ENCODE data around the gene MYBPC2.

MYBPC2 gene

DNA sequence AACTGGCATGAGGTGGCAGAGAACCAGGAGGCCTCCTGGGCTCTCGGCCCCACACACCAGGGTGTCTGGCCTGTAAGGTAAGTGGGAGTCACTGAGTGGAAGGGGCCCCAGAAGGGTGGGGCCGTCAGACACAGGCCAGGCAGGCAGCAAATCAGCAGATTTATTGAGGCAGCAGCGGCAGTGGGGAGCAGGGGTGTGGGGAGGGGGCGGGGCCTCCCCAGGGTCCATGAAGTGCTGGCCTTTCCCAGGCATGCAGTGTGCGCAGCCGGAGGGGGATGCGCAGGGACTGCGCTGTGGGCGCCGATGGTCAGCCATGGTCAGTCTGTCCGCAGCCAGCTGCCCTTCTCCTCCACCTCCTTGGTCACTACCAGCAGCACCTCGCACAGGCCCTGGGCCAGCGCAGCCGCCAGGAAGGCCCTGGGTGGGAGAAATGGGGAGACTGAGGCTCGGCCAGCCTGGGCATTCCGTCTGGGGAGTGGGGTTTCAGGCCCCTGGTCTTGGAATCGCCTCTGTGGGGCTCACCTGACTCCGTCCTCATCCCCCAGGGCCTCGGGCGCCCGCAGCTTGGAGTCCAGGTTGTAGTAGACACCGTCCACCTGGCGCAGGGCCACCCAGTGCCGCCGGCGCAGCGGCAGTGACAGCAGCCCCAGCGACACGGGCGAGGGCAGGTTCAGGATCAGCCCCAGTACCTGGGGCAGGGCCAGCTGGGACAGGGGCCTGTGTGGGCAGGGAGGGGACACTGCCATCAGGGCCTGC lies 73.3 kb downstream of the MYBPC2 start:
- DNase-seq = no peak

DNA sequence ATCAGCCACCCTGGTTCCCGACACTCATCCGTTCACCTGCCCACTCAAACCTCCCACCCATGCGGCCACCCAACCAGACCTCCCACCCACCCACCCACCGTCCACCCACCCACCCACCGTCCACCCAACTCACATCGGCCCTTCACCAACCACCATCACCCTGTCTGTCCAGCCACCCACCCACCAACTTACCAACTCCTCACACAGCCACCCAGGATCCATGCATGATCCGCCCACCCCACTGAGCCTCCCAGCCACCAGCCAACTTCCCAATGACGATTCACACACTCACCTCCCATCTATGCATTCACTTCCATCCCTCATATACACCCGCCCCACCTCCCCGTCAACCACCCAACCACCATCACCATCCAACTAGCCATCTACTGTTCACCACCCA lies 74.0 kb downstream of the MYBPC2 start:
- no peak for DNase-seq

DNA sequence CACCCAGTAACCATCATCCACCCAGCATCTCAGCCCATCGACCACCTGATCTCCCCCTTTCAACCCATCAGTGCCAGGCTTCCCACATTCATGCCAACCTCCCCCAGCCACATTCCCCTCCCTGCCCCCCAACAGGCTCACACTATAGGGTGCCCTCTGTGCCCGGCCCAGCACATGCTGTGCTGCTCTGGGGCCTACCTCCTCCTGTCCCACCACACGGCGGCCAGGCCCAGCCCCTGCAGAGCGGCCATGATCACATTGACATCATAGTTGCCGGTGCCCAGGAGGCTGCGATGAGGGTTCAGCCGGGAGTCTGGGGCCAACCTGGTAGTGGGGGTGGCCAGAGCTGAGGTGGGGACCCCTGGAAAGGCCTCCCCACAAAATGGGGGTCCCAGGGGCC lies 74.7 kb downstream of the MYBPC2 start:
- no peak for DNase-seq

DNA sequence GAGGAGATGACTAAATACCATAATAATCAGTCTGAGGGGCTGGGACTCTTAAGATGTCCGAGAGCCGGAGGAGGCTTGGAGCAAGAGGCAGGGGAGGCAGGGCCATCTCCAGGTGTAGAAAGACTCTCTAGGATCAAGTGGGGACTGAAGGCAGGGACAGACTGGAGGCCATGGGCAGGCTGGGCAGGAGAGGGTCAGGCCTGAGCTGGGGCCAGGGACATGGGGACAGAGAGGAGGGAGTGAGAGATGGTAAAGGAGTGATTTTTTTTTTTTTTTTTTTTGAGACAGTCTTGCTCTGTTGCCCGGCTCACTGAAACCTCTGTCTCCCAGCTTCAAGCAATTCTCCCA lies 76.1 kb downstream of the MYBPC2 start:
- DNase-seq = no peak

DNA sequence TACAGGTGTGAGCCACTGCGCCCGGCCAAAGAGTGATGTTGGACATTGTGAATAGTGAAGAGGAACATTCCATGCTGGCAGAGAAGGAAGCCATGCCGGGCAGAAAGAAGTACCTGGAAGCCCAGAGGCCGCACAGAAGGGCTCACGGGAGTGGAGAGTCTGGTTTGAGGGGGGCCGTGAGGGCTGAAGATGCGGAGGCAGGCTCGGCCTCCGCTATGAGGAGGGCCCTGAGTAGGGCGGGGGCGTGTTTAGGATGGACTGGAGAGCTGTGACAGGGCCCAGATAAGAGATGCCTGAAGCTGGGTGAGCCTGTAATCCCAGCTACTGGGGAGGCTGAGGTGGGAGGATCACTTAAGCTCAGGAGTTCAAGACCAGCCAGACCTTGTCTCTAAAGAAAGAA lies 76.7 kb downstream of the MYBPC2 start:
- DNase-seq = no peak

DNA sequence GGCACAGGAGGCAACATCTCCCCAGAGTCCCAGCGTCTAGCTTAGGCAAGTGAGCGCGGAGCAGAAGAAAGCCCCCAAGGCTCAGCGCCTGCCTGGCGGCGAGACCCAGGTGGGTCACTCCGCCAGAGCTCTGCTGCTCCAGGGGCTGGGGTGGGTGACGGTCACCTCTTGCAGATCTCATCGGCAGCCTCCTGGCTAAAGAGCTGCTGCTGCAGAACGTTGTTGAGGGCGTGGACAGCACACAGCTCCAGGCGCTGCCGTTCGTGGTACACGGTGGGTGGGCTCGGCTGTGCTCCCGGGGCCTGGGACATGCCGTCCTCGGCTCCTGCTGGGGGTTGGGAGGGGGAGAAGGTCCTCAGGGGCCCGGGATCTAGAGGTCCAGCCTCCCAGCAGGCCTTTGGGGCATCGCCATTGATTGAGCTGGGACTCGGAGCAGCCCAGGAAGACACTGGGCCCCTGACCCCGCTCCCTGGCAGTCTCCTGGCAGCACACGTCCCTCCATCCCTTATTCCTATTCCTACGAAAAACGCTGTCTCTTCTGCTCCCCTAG lies 77.5 kb downstream of the MYBPC2 start:
- DNase-seq = no peak

DNA sequence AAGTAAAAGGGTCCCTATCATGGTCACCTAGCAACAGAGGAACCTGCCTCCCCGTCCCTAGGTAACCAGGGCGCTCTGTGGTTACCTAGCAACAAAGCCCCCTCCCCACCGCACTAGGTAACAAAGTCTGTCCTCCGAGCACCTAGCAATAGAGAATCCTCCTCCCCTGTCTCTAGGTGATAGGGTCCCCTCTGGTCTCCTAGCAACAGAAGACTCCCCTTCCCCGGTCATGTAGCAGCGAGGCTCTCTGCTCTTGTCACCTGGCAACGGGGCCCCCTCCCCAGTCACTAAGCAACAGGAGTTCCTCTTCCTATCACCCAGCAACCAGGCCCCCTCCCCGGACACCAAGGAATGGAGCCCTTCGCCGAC lies 78.0 kb downstream of the MYBPC2 start:
- DNase-seq = no peak

DNA sequence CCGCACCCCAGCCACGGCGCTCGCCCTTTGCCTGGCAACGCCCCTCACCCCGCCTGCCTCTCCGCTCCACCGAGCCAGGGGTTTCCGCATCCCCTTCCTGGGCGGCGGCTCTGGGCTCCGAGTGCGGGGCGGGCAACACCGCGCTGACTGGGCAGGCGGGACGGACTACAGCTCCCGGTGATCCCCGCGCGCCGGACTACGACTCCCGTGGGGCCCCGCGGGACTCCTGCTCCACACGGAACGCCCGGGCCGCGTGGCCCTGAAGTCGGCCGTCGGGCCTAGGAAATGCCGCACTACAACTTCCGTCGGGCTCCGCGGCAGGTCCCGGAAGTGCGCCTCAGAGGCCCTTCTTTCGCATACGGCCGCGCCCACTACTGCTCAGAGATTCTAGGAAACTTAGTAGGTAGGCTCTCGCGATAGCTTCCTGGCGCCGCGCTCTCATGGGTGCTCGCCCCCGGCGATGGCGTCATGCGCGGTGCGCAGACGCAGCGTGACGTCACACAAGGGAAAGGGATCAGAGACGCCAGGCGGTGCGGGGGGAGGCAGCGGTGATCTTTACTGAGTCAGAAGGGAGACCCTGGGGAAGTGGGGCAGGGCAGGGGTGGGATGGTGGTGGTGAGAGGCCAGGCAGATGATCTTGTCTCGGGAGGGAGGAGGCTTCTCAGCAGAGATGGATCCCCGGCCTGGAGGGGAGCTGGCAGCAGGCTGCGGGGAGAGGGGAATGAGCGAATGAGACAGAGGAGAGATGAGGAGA lies 78.6 kb downstream of the MYBPC2 start, which contains the start of gene JOSD2:
TSS of gene JOSD2 (minus strand) at position 123 of the 754 bp plus-strand sequence. CDS start 760 bp downstream, outside the sequence.
- DNase-seq = peak; percentile 98

DNA sequence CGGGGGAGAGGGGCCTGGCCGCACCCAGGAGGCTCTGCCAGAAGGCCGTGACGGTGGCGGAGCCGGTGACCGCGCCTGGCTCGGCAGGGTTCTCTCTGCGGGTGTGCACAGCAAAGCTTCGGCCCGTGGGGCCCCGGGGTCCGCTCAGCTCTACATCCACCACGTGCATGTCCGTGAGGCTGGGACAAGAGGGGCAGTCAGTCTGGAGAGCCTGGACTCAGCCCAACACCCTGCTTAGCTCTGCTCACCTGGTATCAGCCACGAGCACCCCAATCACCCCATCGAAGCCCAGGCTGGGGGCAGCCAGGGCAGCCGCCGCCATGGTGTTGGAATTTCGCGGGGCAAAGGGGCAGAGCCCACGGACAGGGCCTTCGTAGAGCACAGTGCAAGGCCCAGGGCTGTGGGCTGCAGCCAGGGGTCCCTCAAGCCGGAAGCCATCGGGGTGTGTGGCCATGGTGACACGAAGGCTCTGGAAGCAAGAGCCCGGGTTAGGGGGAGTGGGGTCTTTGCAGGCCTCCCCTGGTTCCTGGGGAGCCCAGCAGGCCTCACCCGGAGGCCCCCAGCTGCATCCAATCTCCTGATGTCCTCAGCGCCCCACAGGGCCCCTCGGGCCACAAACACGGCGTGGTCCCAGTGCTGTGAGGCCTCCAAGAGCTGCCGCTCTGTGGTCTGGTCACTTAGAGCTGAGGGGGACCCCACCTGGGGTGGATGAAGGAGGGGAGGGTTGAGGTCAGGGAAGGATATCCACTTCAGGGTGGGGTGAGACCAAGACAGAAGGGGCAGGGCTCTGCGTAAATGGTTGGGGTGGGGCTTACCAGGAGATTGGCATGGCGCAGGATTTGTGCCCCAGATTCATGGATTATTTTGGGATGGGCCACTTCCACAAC lies 79.7 kb downstream of the MYBPC2 start:
- DNase-seq = no peak

DNA sequence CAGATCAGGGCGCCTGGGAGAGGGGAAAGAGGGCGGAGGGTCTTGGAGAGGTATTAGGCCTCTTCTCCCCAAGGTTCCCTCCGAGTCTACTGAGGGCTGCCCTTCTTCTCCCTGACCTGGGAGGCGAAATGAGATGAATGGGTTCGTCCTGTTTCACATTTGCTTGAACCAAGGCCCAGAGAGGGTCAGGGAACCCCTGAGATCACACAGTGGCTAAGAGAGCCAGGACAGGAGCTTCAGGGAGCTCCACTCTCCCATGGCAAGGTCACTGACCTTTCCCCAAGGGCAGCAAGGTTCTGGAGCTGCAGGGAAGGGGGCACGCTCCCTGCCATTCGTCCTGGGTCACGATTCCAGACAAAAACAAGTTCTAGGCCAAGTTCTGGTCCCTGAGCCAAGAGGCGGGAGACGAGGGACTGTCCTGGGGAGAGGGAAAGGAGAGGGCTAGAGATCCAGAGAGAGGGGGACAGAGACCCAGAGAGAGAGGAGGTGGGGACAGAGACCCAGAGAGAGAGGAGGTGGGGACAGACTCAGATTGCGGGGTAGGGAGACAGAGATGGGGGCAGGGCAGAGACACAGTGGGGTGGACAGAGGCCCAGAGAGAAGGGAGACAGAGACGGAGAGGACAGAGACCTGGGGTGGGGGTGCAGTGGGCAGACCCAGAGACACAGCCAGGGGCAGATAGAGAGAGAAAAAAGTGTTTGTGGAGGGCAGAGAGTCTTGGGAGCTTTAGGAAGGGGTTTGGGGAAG lies 80.5 kb downstream of the MYBPC2 start:
- no peak for DNase-seq

DNA sequence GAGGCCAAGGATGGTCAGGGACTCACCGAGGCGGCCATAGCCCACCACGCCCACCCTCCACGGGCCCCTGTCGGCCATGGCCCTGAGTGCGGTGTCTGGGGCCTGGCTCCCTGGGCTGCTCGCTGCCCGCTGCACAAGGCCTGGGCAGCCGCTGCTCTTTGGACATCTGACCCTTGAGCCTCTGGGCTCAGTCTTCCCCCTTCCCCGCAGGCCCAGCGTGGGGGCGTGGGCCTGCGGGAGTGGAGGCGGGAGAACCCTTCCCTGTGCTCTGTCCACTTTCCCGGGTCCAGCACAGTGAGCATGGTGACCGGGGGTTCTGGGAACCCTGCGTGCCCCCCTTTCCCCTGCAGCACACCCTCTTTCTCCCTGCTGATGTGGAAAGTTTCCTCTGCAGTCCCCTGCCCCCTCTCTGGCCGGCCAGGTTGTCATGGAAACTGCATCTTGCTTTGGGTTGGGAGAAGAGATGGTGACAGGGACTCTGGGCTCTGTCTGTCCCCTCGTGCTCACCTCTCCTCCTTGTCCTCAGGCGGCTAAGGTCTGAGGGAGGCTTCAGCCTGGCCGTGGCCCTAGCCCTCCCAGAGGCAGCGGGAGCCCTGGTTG lies 81.2 kb downstream of the MYBPC2 start, which contains the start of gene ASPDH:
TSS of gene ASPDH (minus strand) at position 168 of the 600 bp plus-strand sequence. CDS start at position 78, 90 bp downstream.
- DNase-seq = no peak

DNA sequence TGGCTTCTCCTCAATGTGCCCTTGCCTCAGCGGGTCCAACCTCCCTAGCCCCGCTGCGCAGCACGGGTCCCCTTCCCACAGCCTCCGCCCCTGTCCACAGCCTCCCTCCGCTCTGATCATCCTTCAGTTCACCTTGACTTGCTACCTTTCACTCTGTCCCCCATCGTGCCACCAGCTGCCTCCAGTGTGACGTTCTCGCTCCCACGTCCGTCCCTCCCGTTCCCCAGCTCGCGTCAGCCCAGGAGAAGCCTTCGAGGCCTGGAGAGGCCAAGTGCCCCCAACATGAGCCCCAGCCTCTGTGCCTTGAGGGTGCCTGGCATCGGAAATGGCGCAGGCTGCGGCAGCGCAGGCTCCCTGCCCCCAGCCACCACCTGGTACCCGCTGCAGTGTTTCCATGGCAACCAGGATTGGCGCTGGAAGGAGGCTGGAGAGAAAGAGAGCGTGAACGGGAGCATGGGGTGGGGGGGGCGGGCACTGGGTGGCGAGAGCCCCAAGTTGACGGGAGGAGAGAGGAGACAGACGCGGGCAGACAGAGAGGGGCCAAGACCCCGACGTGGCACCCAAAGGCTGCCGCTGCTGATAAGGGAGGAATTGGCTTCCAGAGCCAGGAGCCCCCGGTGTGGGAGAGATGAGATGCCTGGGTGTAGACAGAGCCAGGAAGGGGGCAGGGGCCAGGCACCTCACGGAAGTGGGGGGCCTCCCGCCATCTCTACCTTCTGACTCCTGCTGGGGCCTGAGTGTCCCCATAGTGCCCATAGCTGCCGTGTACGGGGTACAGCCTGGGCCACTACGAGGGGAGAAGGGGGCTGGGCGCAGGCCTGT lies 81.9 kb downstream of the MYBPC2 start:
- no peak for DNase-seq

DNA sequence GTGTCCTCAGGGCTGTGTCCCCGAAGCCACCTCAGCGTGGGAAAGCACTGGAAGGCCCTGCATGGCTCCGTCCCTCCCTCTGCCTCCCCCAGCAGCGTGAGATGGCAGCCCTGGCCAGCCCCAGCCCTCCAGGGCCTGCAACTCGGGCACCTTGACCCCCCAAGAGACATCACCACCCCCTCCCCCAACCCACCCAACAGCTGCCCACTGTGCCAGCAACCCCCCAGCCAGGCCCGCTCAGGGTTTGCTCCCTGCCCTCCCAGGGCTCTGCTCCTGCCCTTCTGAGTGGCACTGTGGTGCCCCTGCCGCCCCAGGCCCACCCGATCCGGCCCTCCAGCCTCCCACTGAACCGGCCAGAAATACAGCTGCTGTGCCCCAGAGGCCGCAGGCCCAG lies 82.5 kb downstream of the MYBPC2 start:
- DNase-seq = no peak

All from kidney glomerular epithelial cell (primary cell).